Stimulated activated naive B cell treated with anti-CD40 and anti-IgM and Interleukin-4, amounts not matched to agents 10 μg/mL and 1 μg/mL and 100 μg/mL, for 72 hours (primary cell): ENCODE measurements around the gene LYZL1.

Experiments used
- ATAC-seq, 2 donors: fragments of 150-1000 bp; cut with Tn5 transposase; replicated peaks; 2 replicates each; pipeline ENCODE4 v1.10.0; 2021; ENCODE audit warnings: moderate library complexity in 1 of 2
- DNase-seq: peaks from one replicate; pipeline ENCODE4 v3.0.0; 2021
- H3K27ac Mint-ChIP-seq: one replicate; pipeline ENCODE4 v1.8.0; 2022; ENCODE audit warnings: mild to moderate bottlenecking, mixed read lengths
- H3K27me3 Mint-ChIP-seq, 2 donors: one replicate each; pipeline ENCODE4 v1.8.0; 2022; ENCODE audit warnings: mixed read lengths in 2 of 2
- H3K36me3 Mint-ChIP-seq, 2 donors: one replicate each; pipeline ENCODE4 v1.8.0; 2022; ENCODE audit warnings: mixed read lengths in 2 of 2, mild to moderate bottlenecking in 1 of 2
- H3K4me1 Mint-ChIP-seq, 2 donors: one replicate each; pipeline ENCODE4 v1.8.0; 2022; ENCODE audit warnings: mixed read lengths in 2 of 2, mild to moderate bottlenecking in 1 of 2
- H3K4me3 Mint-ChIP-seq, 2 donors: one replicate each; pipeline ENCODE4 v1.8.0; 2022; ENCODE audit warnings: mild to moderate bottlenecking in 2 of 2, mixed read lengths in 2 of 2, moderate library complexity in 1 of 2
- H3K9me3 Mint-ChIP-seq, 2 donors: one replicate each; pipeline ENCODE4 v1.8.0; 2022; ENCODE audit warnings: mixed read lengths in 2 of 2, mild to moderate bottlenecking in 1 of 2

The LYZL1 gene

GRCh38 chr10:29254123-29255046 is 34.5 kb upstream of the LYZL1 start:
- ATAC-seq (peak; percentile 33 to 67), DNase-seq (peak; percentile 9)
- H3K4me1 Mint-ChIP-seq: no peaks in the 10 kb centered on the region
- H3K27me3 Mint-ChIP-seq: peaks cover 8 to 25% of the 10 kb centered on the region in 2 donors
- no peaks in the 10 kb centered on the region for H3K36me3 Mint-ChIP-seq
- no peak overlapping the region for H3K27ac Mint-ChIP-seq
- no peak overlapping the region for H3K4me3 Mint-ChIP-seq
- peaks cover 0 to 1% of the 10 kb centered on the region in 2 donors for H3K9me3 Mint-ChIP-seq

- H3K4me1 Mint-ChIP-seq: no peaks in the 10 kb centered on the region
- peaks cover 8 to 25% of the 10 kb centered on the region in 2 donors for H3K27me3 Mint-ChIP-seq
- DNase-seq (no peak), ATAC-seq (no peak)
- no peaks in the 10 kb centered on the region for H3K36me3 Mint-ChIP-seq
- H3K27ac Mint-ChIP-seq: no peak overlapping the region
- no peaks in the 10 kb centered on the region for H3K9me3 Mint-ChIP-seq
- no peak overlapping the region for H3K4me3 Mint-ChIP-seq
These were observed 33.8 kb upstream of the LYZL1 start for GRCh38 chr10:29255104-29255503.

DNA sequence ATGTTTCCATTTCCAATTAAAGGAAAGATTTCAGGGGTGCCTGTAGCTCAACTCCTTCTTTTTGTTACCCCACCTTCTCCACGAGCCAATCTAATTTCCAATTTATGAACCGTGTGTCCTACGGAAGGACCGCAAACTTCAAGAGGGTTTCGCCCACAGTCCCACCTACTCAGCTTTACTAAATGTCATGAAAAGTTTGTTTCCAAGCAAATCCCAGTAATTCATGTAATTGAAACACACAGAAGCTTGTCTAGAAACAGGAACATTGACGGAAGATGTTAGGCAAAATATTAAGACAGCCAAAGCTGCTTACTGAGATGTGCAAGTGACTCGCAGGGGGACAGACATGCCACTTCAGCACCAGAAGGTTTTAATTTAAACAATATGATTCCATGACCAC is 32.9 kb upstream of the LYZL1 start:
- Mint-ChIP-seq H3K4me1 (no peaks in the 10 kb centered on the region), H3K36me3 (no peaks in the 10 kb centered on the region), H3K27ac (no peak overlapping the region), H3K9me3 (no peaks in the 10 kb centered on the region), H3K27me3 (peaks cover 8 to 25% of the 10 kb centered on the region in 2 donors), H3K4me3 (no peak overlapping the region)
- ATAC-seq (no peak), DNase-seq (no peak)

DNA sequence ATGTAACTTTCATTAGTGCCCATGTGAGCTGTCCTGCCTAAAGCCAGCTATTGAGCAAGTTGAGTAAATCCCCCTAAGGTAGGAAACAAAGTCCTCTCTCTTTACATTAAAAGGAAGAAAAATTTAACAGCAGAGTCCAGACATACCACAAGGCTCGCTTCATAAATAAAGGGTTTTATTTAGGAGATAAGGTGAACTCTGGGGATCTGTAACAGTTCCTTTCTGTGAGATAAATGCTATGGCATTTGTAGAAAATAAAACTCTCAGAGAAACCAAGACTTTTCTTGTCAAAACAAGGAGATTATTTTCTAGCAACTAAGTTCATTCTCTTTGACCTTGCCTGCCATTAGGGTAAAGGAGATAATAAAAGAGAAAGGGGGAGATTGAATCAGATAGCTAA is 32.3 kb upstream of the LYZL1 start:
- H3K9me3 Mint-ChIP-seq: peaks cover 0 to 1% of the 10 kb centered on the region in 2 donors
- peaks cover 11 to 25% of the 10 kb centered on the region in 2 donors for H3K27me3 Mint-ChIP-seq
- H3K4me3 Mint-ChIP-seq: no peak overlapping the region
- H3K36me3 Mint-ChIP-seq: no peaks in the 10 kb centered on the region
- no peak for ATAC-seq
- no peaks in the 10 kb centered on the region for H3K4me1 Mint-ChIP-seq
- no peak for DNase-seq
- no peak overlapping the region for H3K27ac Mint-ChIP-seq

GRCh38 chr10:29257106-29257783 is 31.6 kb upstream of the LYZL1 start:
- no peak for DNase-seq

DNA sequence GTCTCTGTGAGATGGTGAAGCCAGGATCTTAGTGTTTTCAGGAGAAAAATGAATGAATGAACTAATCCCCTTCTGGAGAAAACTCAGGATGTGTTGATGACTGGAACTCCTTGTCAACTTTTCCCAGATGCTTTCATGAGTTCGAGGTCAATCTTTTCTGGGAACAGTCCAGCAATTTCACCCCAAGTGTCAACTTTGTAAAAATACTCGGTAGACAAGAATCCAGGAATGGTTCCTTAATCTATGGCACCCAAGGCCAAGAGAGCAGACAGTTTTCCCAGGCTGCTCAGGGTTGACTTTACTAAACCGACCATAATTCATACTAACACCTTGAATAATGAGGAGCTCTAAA is 31.1 kb upstream of the LYZL1 start:
- DNase-seq: no peak
- no peaks in the 10 kb centered on the region for H3K4me1 Mint-ChIP-seq

More at GRCh38 chr10:29257106-29257783, 31.6 kb upstream of the LYZL1 start:
- Mint-ChIP-seq H3K27ac (no peak overlapping the region), H3K4me3 (no peak overlapping the region), H3K27me3 (peaks cover 12 to 25% of the 10 kb centered on the region in 2 donors), H3K9me3 (peaks cover 0 to 1% of the 10 kb centered on the region in 2 donors), H3K4me1 (no peaks in the 10 kb centered on the region), H3K36me3 (no peaks in the 10 kb centered on the region)
- no peak for ATAC-seq

GRCh38 chr10:29259498-29259897 is 29.4 kb upstream of the LYZL1 start:
- Mint-ChIP-seq H3K9me3 (peaks cover 4 to 5% of the 10 kb centered on the region in 2 donors), H3K4me1 (no peaks in the 10 kb centered on the region), H3K27me3 (peaks cover 8 to 12% of the 10 kb centered on the region in 2 donors), H3K27ac (no peak overlapping the region), H3K4me3 (no peak overlapping the region), H3K36me3 (no peaks in the 10 kb centered on the region)
- ATAC-seq (no peak), DNase-seq (no peak)

More for the DNA sequence above, 31.1 kb upstream of the LYZL1 start:
- no peaks in the 10 kb centered on the region for H3K36me3 Mint-ChIP-seq
- peaks cover 2 to 3% of the 10 kb centered on the region in 2 donors for H3K9me3 Mint-ChIP-seq
- peaks cover 14 to 21% of the 10 kb centered on the region in 2 donors for H3K27me3 Mint-ChIP-seq
- no peak overlapping the region for H3K4me3 Mint-ChIP-seq
- no peak overlapping the region for H3K27ac Mint-ChIP-seq
- ATAC-seq: no peak

DNA sequence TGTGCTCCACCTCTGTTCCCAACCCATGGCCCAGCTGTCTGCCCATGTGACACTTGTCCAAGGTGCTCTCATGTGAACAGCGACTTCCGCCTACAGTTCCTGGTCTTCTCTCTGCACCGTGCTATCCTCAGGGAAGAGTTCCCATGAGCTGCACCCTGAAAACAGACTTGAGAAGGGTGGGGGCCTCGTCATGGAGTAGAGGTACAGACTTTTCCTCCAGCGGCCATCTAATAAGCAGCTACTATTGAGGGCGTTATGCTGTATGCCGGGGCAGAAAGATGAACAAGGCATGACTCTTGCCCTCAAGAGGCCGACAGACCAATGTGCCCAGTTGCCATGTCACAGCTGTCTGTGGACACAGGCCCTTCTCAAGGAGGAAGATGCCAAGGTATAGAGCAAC is 25.4 kb upstream of the LYZL1 start:
- Mint-ChIP-seq H3K36me3 (no peaks in the 10 kb centered on the region), H3K9me3 (peaks cover 4 to 6% of the 10 kb centered on the region in 2 donors), H3K27ac (no peak overlapping the region), H3K27me3 (peaks cover 0 to 8% of the 10 kb centered on the region in 2 donors), H3K4me3 (no peak overlapping the region), H3K4me1 (no peaks in the 10 kb centered on the region)
- ATAC-seq (no peak), DNase-seq (no peak)

DNA sequence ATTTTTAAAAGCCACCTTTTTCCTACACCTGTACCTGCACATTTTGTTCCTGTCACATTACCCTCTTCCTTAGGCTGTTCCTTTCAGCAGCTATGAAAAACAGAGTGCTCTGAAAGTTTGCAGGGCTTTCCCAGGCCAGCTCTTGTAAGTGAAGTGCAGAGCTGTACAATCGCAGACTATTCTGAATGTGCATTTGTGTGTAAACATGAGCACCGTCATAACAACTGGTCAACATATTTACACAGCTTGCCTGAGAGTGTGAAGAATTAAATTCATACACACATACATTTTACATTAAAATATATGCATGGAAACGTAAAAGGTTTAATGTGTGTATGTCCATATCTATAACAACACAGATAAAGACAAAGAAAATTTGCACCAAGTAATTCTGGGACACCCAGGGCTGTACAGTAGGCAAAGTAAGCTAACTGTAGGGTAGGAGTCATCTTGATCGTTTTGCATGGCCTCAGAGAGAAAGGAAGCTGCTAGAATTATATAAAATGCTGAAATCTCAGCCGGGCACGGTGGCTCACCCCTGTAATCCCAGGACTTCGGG is 23.6 kb upstream of the LYZL1 start:
- H3K27ac Mint-ChIP-seq: no peak overlapping the region
- DNase-seq (no peak), ATAC-seq (no peak)
- H3K4me1 Mint-ChIP-seq: no peaks in the 10 kb centered on the region
- H3K27me3 Mint-ChIP-seq: peaks cover 0 to 8% of the 10 kb centered on the region in 2 donors
- peaks cover 5 to 6% of the 10 kb centered on the region in 2 donors for H3K9me3 Mint-ChIP-seq
- H3K4me3 Mint-ChIP-seq: no peak overlapping the region
- no peaks in the 10 kb centered on the region for H3K36me3 Mint-ChIP-seq

GRCh38 chr10:29266641-29267040 is 22.2 kb upstream of the LYZL1 start:
- DNase-seq (no peak), ATAC-seq (no peak)
- Mint-ChIP-seq H3K27me3 (peaks cover 0 to 4% of the 10 kb centered on the region in 2 donors), H3K9me3 (peaks cover 5 to 9% of the 10 kb centered on the region in 2 donors), H3K4me1 (no peaks in the 10 kb centered on the region), H3K36me3 (no peaks in the 10 kb centered on the region), H3K27ac (no peak overlapping the region), H3K4me3 (no peak overlapping the region)

- ATAC-seq: no peak
- DNase-seq: no peak
- Mint-ChIP-seq H3K27ac (no peak overlapping the region), H3K9me3 (peaks cover 3 to 5% of the 10 kb centered on the region in 2 donors), H3K27me3 (peaks cover 0 to 7% of the 10 kb centered on the region in 2 donors), H3K4me3 (no peak overlapping the region), H3K4me1 (no peaks in the 10 kb centered on the region), H3K36me3 (no peaks in the 10 kb centered on the region)
These were observed 20.9 kb upstream of the LYZL1 start for GRCh38 chr10:29268011-29268410.

- Mint-ChIP-seq H3K27ac (no peak overlapping the region), H3K27me3 (peaks cover 0 to 8% of the 10 kb centered on the region in 2 donors), H3K4me1 (no peaks in the 10 kb centered on the region), H3K36me3 (no peaks in the 10 kb centered on the region), H3K9me3 (peaks cover 1 to 5% of the 10 kb centered on the region in 2 donors), H3K4me3 (no peak overlapping the region)
- no peak for ATAC-seq
- DNase-seq: no peak
These were observed 19.4 kb upstream of the LYZL1 start for GRCh38 chr10:29269486-29269885.

GRCh38 chr10:29270883-29271282 is 18.0 kb upstream of the LYZL1 start:
- Mint-ChIP-seq H3K9me3 (peaks cover 0 to 5% of the 10 kb centered on the region in 2 donors), H3K36me3 (no peaks in the 10 kb centered on the region), H3K4me1 (no peaks in the 10 kb centered on the region), H3K27me3 (peaks cover 0 to 8% of the 10 kb centered on the region in 2 donors), H3K4me3 (no peak overlapping the region), H3K27ac (no peak overlapping the region)
- no peak for ATAC-seq
- no peak for DNase-seq

GRCh38 chr10:29271877-29272276 is 17.0 kb upstream of the LYZL1 start:
- peaks cover 0 to 8% of the 10 kb centered on the region in 2 donors for H3K27me3 Mint-ChIP-seq
- no peak overlapping the region for H3K27ac Mint-ChIP-seq

More at GRCh38 chr10:29271877-29272276, 17.0 kb upstream of the LYZL1 start:
- peaks cover 0 to 5% of the 10 kb centered on the region in 2 donors for H3K9me3 Mint-ChIP-seq
- DNase-seq: no peak
- H3K4me3 Mint-ChIP-seq: no peak overlapping the region
- H3K4me1 Mint-ChIP-seq: no peaks in the 10 kb centered on the region
- no peak for ATAC-seq
- no peaks in the 10 kb centered on the region for H3K36me3 Mint-ChIP-seq
